Osteocyte (in vitro differentiated cells): Measurements from ENCODE around the gene NUDT17. TPM values are rescaled to one million over a fixed set of nuclear protein-coding genes. Genes with fewer than 3 reads are reported as not detected.

Experiments used
- DNase-seq: peaks from one replicate; pipeline ENCODE4 v3.0.0; 2021; ENCODE audit warnings: mixed read lengths; ENCODE audit not compliant: unreplicated experiment; ENCODE audit errors: extremely low spot score
- H3K27ac Mint-ChIP-seq: one replicate; pipeline ENCODE4 v1.8.0; 2021; ENCODE audit warnings: mild to moderate bottlenecking, mixed read lengths; ENCODE audit not compliant: unreplicated experiment
- H3K27me3 Mint-ChIP-seq: one replicate; pipeline ENCODE4 v1.8.0; 2021; ENCODE audit warnings: mixed read lengths; ENCODE audit not compliant: unreplicated experiment
- H3K36me3 Mint-ChIP-seq: one replicate; pipeline ENCODE4 v1.8.0; 2021; ENCODE audit warnings: mixed read lengths; ENCODE audit not compliant: unreplicated experiment
- H3K4me1 Mint-ChIP-seq: one replicate; pipeline ENCODE4 v1.8.0; 2021; ENCODE audit warnings: mixed read lengths; ENCODE audit not compliant: unreplicated experiment
- H3K4me3 Mint-ChIP-seq: one replicate; pipeline ENCODE4 v1.8.0; 2021; ENCODE audit warnings: mild to moderate bottlenecking, moderate library complexity, mixed read lengths; ENCODE audit not compliant: unreplicated experiment
- H3K9me3 Mint-ChIP-seq: one replicate; pipeline ENCODE4 v1.8.0; 2021; ENCODE audit warnings: mixed read lengths; ENCODE audit not compliant: unreplicated experiment
- CTCF ChIP-seq: fragments of 200-600 bp; sonication (generic); IDR thresholded peaks from 2 replicates; pipeline ENCODE4 v1.5.0; 2021; ENCODE audit warnings: antibody characterized with exemption, mild to moderate bottlenecking, moderate library complexity
- microRNA-seq: library from miRNA; unstranded; fragments of <30 nt; microRNA quantifications from one replicate; pipeline ENCODE4 v1.1.0, GENCODE V29; 2020; ENCODE audit not compliant: unreplicated experiment
- total RNA-seq: library from RNA; stranded (reverse); gene quantifications from 2 replicates; pipeline ENCODE4 v1.2.1, GENCODE V29; 2021

Gene NUDT17
- total RNA-seq, 1 donor from 2014 or later, result 2.4 TPM

GRCh38 chr1:145892486-145893087 is 47.2 kb downstream of the NUDT17 start:
- Mint-ChIP-seq H3K27me3 (no peaks in the 10 kb centered on the region), H3K4me3 (peak overlapping the region; percentile 41), H3K4me1 (peaks cover 42% of the 10 kb centered on the region), H3K36me3 (peaks cover 14% of the 10 kb centered on the region), H3K27ac (peak overlapping the region; percentile 98), H3K9me3 (no peaks in the 10 kb centered on the region)
- TF ChIP-seq CTCF, result no peak
- no peak for DNase-seq

- Mint-ChIP-seq H3K27ac (peak overlapping the region; percentile 98), H3K27me3 (no peaks in the 10 kb centered on the region), H3K36me3 (peaks cover 16% of the 10 kb centered on the region), H3K4me1 (peaks cover 37% of the 10 kb centered on the region), H3K9me3 (no peaks in the 10 kb centered on the region), H3K4me3 (no peak overlapping the region)
- TF ChIP-seq CTCF, result no peak
- DNase-seq, result no peak
These were observed 48.1 kb downstream of the NUDT17 start for GRCh38 chr1:145893306-145894055.

- no peak for TF ChIP-seq CTCF
- H3K27ac Mint-ChIP-seq, result no peak overlapping the region
- H3K36me3 Mint-ChIP-seq, result peaks cover 16% of the 10 kb centered on the region
- no peak for DNase-seq
- no peak overlapping the region for H3K4me3 Mint-ChIP-seq
- no peaks in the 10 kb centered on the region for H3K9me3 Mint-ChIP-seq
- H3K27me3 Mint-ChIP-seq, result no peaks in the 10 kb centered on the region
- H3K4me1 Mint-ChIP-seq, result peaks cover 28% of the 10 kb centered on the region
These were observed 50.0 kb downstream of the NUDT17 start for GRCh38 chr1:145895471-145895870.

GRCh38 chr1:145897969-145898368 is 52.5 kb downstream of the NUDT17 start:
- Mint-ChIP-seq H3K9me3 (no peaks in the 10 kb centered on the region), H3K4me1 (peaks cover 6% of the 10 kb centered on the region), H3K4me3 (no peak overlapping the region), H3K27me3 (no peaks in the 10 kb centered on the region), H3K27ac (no peak overlapping the region), H3K36me3 (peaks cover 19% of the 10 kb centered on the region)
- no peak for TF ChIP-seq CTCF
- DNase-seq, result no peak

Small RNAs within 50 kb of the gene (microRNA-seq; reads per million reads assigned to microRNA genes)
- not detected for gene MIR6736

Other genes starting within 250 kb of the NUDT17 start
- 22.9 and 24.4 TPM in 2 replicates for gene GPR89A, start 237.6 kb upstream of the NUDT17 start, total RNA-seq
- gene PDZK1, start 138.3 kb upstream of the NUDT17 start, total RNA-seq, result 0.31 and 0.40 TPM in 2 replicates
- gene CD160, start 126.1 kb upstream of the NUDT17 start, total RNA-seq, result not detected in 2 replicates
- gene RNF115, start 21.5 kb upstream of the NUDT17 start, total RNA-seq, result 15.9 and 16.6 TPM in 2 replicates
- 33.4 and 37.0 TPM in 2 replicates for gene POLR3C, start 21.4 kb upstream of the NUDT17 start, total RNA-seq
- 47.0 and 48.7 TPM in 2 replicates for gene PIAS3, start 13.5 kb downstream of the NUDT17 start, total RNA-seq
- not detected in 2 replicates for gene ANKRD35, start 40.2 kb downstream of the NUDT17 start, total RNA-seq
- 34.4 and 40.3 TPM in 2 replicates for gene ITGA10, start 64.4 kb downstream of the NUDT17 start, total RNA-seq
- gene PEX11B, start 73.1 kb downstream of the NUDT17 start, total RNA-seq, result 29.8 and 36.5 TPM in 2 replicates
- gene RBM8A, start 81.9 kb downstream of the NUDT17 start, total RNA-seq, result 108 and 114 TPM in 2 replicates
- 52.2 and 54.0 TPM in 2 replicates for gene LIX1L, start 112.4 kb downstream of the NUDT17 start, total RNA-seq
- 1.1 and 1.2 TPM in 2 replicates for gene ANKRD34A, start 118.9 kb downstream of the NUDT17 start, total RNA-seq
- 21.7 and 22.4 TPM in 2 replicates for gene POLR3GL, start 119.1 kb downstream of the NUDT17 start, total RNA-seq
- gene TXNIP, start 150.9 kb downstream of the NUDT17 start, total RNA-seq, result 246 and 274 TPM in 2 replicates
- not detected in 2 replicates for gene HJV, start 176.1 kb downstream of the NUDT17 start, total RNA-seq